GM19193 (cell line): ENCODE results near the gene PDK2.

Source experiments
- POLR2A ChIP-seq: IDR thresholded peaks from 4 replicates; pipeline ENCODE4 v1.6.1; 2011; ENCODE audit not compliant: insufficient read depth, insufficient read length; ENCODE audit errors: extremely low read depth

The PDK2 gene

DNA sequence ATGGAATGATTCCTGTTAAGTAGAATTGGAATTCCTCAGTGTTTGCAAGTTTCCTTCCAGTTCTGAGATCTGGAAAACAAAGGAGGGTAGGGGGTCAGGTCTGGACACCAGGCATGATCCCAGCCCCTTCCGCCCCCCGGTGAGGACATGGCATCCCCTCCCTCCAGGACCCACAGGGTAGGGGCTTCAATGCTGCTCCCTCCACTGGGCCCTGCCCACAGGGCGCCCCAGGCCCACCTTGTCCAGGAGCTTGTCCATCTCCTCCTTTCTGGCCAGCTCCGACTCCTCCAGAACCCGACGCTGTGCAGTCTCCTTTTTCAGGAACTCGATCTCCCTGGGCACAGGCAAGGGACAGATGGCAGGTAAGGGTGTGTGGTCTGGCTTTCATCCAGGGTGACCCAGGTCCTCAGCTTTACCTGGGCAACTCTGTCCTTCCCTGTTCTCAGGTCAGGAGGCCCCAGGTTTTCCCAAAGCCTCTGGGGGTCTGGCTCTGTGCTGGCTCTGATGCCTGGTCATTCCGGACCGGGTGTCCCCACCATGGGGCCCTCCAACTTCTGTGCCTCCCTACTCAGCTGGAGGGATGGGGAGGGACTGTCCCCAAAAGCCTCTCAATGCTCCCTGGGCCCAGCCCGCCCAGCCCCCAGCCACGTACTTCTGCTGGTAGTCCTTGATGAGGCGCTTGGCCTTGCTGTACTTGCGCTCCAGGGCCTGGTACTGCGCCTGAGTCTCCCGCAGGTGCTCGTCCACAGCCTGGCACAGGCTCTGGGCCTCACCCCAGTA, 40.4 kb downstream of the PDK2 start:
- no peak for TF ChIP-seq POLR2A

DNA sequence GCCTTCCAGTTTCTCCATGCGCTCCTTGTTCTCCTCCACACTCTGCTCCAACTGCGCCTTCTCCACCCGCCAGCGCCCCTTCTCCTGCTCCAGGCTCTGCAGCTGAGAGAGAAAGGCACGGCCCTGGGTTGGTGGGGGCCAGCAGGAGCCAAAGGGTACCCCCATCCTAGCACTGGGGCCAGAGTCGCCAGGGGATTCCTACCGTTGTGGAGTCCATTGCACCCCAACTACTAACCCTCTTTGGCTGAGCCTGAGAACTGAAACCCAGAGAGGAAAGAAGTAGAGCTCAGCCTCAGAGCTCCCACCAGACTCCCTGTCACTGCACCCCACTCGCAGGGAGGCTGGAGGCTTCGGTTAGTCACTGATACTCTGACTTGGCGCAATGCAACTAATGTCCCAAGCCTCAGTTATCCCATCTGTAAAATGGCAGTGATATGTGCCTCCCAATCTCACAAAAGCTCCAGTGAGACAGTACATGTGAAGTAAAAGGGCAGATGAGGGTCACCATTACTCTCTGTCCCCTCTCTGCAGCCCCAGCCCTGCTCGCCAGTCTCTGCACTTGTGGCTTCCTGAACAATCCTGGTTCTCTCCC, 41.0 kb downstream of the PDK2 start:
- no peak for TF ChIP-seq POLR2A

DNA sequence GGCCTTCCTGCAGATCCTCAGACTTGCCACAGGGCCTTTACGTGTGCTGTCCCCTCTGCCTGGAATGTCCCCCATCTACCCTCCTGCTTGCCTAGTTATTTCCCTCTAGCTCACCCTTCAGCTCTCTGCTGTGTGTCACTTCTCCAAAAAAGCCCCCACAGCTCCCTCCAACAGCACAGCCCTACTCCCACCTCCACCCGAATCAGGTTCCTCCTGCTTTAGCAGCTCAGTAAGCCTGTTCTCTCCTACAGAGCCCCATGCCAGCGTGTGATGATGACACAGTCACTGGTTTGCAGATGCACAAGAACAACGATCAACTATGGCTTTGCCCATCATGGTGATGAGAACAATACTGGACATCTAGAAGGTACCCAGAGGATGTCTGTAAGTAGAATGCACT, 41.9 kb downstream of the PDK2 start:
- TF ChIP-seq POLR2A = no peak

DNA sequence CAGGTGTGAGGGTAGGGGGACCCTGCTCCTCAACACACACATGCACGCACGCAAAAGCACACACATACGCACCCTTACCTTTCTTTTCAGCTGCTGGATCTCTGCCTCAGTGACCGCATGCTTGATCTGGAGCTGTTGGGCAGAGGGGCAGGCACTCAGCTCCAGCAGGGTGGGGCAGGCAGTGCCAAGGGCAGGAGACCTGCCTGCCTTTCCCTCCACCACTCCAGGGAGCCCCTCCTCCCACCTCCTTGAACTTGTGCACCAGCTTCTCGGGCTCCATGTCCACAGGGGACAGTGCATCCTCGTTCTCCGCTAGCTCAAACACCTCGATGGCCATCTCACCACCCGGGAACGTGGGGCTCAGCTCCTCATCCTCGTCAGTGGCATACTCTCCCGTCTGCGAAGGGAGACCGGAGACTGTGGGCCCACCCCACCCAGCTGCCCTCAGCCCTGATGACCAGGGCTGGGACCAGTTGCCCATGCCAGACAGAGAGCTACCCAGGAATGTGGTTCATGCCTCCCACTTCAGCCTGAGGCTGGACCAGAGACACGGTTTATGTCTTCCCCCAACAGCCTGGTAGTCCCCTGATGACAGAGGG, 44.1 kb downstream of the PDK2 start:
- no peak for TF ChIP-seq POLR2A

DNA sequence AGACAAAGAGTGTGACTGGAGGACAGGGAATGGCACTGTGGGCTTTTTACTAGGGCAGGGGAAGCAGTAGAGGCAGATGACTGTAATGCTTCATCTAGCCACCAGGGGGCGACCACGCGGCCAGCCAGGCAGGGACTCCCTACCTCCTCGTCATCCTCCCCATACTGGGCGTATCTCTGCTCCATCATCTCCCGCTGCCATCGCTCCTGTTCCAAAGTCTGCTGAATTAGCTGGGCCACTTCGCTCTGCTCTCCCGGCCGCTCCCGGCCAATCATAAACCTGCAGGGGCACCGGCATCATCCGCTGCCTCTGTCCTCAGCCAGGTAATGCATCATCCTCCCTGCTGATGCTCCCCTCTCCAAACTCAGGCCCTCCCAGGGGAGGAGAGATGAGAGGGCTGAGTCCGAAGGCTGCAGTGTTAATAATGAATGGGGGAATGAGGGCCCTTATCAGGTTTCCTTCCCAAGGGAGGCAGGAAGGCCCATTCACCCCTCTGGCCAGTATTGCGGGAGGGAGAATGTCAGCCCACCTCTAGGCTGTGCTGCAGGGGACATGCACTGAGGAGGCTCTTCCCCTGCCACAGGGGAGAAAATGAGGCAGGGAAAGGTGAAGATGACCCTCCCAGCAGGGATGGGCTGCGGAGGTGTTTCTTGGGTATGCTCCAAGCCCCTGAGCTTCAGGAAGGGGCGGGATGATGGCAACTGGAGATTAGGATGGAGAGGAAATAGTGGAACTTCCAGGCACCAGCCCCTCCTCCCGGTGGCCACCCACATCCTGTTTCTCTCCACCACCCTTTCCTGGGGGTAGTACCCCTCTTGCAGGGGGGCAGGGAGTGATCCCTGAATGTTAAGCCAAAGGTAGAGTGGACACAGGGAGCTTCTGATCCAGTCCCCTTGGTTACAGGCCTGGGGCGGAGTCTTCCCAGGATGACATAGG, 45.1 kb downstream of the PDK2 start:
- TF ChIP-seq POLR2A = no peak

DNA sequence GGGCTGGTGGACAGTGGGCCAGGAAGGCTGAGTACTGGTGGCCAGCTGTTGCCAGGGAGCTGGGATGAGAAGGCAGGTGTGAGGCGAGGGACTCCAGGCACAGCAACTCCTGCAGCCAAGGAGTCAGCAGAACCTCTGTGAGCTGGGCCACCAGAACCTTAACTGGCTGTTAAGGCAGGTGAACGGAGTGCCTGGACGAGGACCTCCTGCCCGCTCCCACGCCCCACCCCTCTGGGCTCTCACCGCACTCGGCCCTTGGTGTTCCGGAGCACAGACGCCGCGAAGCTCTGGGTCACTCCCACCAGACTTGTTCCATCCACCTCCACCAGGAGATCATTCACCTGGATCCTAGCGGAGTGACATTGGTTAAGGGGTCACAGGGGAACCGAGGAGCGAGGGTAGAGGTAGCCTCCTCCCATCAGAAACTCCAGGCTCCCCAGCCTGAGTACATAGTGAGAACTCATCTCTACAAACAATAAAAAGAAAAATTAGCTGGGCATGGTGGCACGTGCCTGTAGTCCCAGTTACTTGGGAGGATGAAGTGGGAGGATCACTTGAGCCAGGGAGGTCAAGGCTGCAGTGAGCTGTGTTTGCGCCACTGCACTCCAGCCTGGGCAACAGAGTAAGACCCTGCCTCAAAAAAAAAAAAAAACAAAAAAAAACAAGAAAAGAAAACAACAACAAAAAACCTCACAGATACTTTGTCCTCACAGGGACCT, 46.0 kb downstream of the PDK2 start:
- no peak for TF ChIP-seq POLR2A

DNA sequence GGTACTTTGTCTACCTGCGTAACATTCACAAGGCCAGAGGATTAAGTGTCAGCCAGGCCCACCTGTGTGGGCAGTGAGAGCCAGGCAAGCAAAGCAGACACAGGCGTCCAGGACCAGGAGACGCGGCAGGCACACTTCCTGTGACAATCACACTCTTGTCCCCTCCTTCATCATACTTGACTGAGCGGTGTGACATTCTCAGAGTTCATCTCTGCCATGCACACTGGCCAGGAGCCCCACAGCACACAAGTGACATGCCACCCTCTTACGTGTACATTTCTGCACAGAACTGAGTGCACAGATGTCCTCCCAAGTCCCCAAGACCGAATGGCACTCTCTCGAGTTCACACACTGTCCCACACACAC, 46.6 kb downstream of the PDK2 start:
- TF ChIP-seq POLR2A = no peak

DNA sequence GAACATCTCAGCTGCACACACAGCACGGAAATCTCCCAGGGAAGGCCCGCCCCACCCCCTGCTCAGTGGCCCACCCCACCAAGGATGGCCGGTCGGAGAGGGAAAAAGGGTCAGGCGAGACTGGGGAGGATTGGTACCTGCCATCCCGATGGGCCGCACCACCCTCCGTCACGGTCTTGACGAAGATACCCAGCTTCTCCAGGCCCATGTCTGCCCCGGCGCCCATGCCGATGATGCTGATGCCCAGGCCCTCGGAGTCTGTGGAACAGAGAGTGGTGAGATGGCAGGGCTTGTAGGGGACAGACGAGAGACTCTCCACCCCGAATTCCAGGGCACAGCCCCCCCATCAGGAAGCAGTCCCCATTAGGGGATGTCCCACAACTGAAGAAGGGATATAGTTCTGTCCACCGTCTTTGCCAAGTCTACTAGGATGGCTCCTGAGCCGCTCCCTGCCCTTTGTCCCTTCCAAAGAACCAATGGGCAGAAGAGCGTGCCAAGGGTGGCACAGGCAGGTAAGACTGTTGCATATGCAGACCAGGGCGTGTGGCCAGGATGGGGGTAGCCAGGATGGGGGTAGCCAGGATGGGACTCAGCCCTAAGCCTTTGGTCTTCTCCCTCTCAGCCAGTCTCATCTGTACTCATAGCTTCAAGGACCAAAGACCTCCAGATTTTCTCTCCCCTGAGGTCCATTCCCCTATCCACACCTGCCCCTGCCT, 48.5 kb downstream of the PDK2 start:
- TF ChIP-seq POLR2A = no peak

DNA sequence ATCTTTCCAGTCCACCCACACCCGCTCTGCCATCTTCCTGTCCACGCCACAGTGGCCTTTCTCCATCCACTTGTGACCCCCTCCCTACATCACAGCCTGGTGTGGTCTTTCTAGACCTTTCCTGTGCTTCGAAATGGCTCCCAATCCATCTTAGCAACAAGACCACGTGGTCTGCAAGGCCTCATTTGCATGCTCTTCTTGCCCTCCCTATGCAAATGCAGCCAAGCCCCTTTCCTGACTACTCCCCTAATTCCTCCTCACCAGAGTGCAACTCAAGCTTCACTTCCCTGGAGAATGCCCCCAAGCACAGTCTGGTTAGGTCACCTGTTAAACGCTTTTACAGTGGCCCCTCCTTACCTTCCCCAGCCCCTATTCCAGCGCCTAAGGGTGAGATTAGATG, 49.2 kb downstream of the PDK2 start:
- no peak for TF ChIP-seq POLR2A

DNA sequence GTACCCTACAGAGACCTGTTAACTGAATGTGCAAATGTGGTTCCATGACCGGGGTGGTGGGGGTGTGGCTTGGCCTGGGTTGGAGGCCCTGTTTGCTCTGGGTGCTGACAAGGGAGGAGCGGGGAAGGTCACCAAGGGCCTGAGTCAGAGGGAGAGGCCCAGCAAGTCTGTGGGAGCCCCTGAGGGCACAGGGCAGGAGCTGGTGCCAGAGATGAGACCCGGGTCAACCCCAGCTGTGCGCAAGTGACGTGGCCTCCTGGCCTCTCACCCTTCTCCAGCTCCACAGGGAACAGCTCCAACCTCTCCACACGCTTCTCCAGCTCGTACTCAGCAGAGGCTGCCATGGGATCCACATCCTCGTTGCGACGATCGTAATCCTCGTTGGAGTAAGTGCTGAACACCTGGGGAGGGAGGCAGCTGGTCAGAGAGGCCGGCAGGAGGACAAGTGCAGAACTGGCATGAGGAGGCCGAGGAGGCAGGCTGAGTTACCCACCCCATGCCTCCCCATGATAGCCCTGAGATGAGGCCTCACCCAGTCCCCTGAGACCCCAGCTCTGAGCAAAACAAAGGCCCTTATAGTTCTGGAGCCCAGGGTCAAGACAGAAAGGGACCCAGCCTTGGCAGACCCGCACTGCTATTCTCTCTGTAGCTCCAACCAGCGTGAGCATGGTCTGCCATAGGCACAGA, 49.8 kb downstream of the PDK2 start:
- TF ChIP-seq POLR2A = no peak

DNA sequence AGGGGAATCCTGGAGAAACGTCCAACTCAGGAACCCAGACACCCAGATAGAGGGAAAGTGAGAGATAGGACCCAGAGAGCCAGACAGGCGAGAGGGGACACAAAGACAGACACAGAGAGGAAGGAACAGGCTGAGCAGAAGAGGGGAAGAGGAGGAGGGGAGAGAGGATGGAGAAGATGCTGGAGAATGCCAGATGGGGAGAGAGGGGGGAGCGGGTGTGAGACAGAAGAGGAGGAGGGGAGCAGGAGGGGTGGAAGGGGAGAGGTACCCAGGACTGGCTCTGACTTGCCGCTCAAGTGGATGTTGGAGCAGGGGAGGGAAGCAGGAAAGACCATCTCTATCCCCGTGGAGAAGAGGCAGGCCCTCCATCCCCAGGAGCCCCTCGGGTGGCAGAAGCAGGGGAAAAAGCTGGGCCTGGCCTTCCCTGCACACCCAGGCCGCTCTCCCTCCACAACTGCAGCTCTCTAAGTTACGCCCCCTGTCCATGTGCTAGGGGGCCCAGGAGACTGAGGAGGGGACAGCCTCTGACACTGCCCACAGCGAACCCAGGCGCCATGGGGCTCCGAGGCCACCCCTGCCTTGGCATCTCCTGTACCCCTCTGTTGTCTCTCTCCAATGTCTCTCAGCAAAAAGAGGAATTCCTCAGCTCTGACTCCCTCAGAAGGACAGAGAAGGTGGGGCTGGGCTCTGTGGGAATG, 50.5 kb downstream of the PDK2 start:
- no peak for TF ChIP-seq POLR2A

DNA sequence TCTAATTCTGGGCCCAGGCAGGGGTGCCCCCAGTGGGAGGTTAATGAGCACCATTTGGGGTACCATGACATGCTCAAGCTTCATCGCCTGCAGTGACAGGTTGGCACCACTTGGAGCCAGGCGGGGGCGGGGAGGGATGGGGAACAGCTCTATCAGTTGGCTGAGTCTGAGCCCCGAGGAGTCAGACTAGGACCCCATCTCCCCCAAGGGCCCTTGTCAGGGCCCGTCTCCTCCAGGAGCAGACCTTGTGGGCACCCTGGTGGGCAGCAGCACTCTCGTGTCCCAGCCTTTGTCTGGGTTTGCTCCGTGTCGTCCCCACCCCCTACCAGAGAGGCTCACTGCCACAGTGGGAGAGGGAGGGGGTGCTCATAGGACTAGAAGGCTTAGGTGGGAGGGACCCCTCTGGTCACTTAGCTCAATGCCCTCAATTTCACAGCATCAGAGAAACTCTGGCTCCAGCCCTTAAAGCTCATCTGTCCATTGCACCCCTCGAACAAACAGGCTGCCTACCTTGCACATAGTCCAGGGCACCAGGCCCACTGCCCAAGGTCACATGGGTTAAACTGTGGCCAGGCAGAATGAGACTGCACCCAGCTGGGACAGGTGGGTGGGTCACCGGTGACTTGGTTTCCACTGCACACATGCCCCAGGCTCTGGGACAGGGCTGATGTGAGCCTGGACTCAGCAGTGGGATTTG, 51.2 kb downstream of the PDK2 start:
- TF ChIP-seq POLR2A = no peak
